Activated CD8-positive, alpha-beta T cell treated with anti-CD3 and anti-CD28 coated beads, Interleukin-2, amount 10 ng/mL, durations not matched to agents 7 days and 5 days (primary cell): ENCODE results near the gene GPR35. TPM values are rescaled to one million over a fixed set of nuclear protein-coding genes. Genes with fewer than 3 reads are reported as not detected.
A peak's percentile ranks its signal among the peaks of the same experiment; 100 is the strongest.

Experiments
- ATAC-seq: fragments of 150-1000 bp; cut with Tn5 transposase; one replicate; pipeline ENCODE4 v1.10.0; 2021; ENCODE audit warnings: moderate library complexity
- CTCF ChIA-PET: fragments of 350-600 bp; sonication (Branson Sonifier 250); formaldehyde crosslinking; loops from one replicate; lab custom pipeline; 2021; ENCODE audit warnings: antibody characterized with exemption; lab: Charles Lee
- POLR2A ChIA-PET: fragments of 350-600 bp; sonication (Branson Sonifier 250); formaldehyde crosslinking; loops from one replicate; lab custom pipeline; 2021; ENCODE audit warnings: antibody characterized with exemption; lab: Charles Lee
- DNase-seq: peaks from one replicate; pipeline ENCODE4 v3.0.0-alpha.2; 2020
- H3K27ac Mint-ChIP-seq: one replicate; pipeline ENCODE4 v1.8.0; 2021; ENCODE audit warnings: mild to moderate bottlenecking, mixed read lengths
- H3K27me3 Mint-ChIP-seq: one replicate; pipeline ENCODE4 v1.8.0; 2021; ENCODE audit warnings: low read depth, mixed read lengths
- H3K36me3 Mint-ChIP-seq: one replicate; pipeline ENCODE4 v1.8.0; 2021; ENCODE audit warnings: low read depth, mixed read lengths
- H3K4me1 Mint-ChIP-seq: one replicate; pipeline ENCODE4 v1.8.0; 2021; ENCODE audit warnings: low read depth, mixed read lengths
- H3K4me3 Mint-ChIP-seq: one replicate; pipeline ENCODE4 v1.8.0; 2021; ENCODE audit warnings: mild to moderate bottlenecking, mixed read lengths
- H3K9me3 Mint-ChIP-seq: one replicate; pipeline ENCODE4 v1.8.0; 2022; ENCODE audit warnings: mixed read lengths; ENCODE audit not compliant: insufficient read depth
- total RNA-seq, 2 experiments: library from RNA; stranded (reverse); gene quantifications; one replicate each; pipeline ENCODE4 v1.2.3, GENCODE V29; 2021

GPR35 gene
- total RNA-seq, 2 experiments from 2014 or later, result 21.6 to 23.8 TPM

DNA sequence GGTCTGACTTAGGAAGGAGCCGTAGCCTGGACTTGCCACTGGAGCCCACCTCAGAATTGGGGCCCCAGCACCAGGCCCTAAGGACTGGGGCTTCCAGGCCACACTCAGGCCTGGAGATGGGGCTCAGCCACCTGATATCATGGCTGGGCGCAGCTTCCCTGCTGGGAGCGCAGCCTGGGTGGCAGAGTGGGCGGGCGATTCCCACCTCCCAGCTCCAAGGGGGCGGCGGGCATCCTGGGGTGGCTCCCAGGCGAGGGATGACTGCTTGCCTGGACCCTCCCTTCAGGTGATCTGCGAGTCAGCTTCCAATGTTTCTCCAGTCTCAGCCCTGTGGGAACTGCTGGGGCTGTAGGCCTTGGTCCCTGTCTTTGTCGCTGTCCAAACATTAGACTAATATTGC, 20.1 kb downstream of the GPR35 start:
- H3K9me3 Mint-ChIP-seq, result no peaks in the 10 kb centered on the region
- peaks cover 12% of the 10 kb centered on the region for H3K4me1 Mint-ChIP-seq
- no peaks in the 10 kb centered on the region for H3K36me3 Mint-ChIP-seq
- no peak overlapping the region for H3K27ac Mint-ChIP-seq
- DNase-seq (peak; percentile 9), ATAC-seq (no peak)
- POLR2A ChIA-PET, result no interaction called here
- H3K27me3 Mint-ChIP-seq, result peaks cover 22% of the 10 kb centered on the region
- CTCF ChIA-PET, result no interaction called here
- H3K4me3 Mint-ChIP-seq, result no peak overlapping the region

DNA sequence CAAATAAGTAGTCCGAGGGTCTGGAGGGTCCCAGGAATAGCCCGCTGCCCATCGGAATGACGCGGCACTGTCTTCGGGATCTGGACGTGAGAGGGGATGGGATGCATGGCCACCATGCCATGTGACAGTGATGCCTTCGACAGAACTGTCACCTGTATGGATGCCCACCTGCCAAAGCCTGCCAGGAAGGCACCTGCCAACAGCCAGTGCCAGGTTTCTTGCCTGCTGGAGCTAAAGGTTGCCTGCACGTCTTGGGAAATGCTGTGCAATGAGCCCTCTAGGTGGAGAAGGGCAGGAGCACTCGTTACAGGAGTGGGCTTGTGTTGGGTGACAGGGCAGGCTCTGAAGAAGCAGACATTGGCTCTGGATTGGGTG, 20.5 kb downstream of the GPR35 start:
- Mint-ChIP-seq H3K27me3 (peaks cover 23% of the 10 kb centered on the region), H3K4me3 (no peak overlapping the region), H3K9me3 (no peaks in the 10 kb centered on the region), H3K27ac (peak overlapping the region; percentile 60), H3K36me3 (no peaks in the 10 kb centered on the region), H3K4me1 (peaks cover 12% of the 10 kb centered on the region)
- CTCF ChIA-PET, result interaction anchor here (1.6 kb wide), 1 partner anchor 132 kb away, joined by 5 read pairs; no protein-coding TSS in a partner anchor
- DNase-seq (peak; percentile 8), ATAC-seq (no peak)
- POLR2A ChIA-PET, result no interaction called here

DNA sequence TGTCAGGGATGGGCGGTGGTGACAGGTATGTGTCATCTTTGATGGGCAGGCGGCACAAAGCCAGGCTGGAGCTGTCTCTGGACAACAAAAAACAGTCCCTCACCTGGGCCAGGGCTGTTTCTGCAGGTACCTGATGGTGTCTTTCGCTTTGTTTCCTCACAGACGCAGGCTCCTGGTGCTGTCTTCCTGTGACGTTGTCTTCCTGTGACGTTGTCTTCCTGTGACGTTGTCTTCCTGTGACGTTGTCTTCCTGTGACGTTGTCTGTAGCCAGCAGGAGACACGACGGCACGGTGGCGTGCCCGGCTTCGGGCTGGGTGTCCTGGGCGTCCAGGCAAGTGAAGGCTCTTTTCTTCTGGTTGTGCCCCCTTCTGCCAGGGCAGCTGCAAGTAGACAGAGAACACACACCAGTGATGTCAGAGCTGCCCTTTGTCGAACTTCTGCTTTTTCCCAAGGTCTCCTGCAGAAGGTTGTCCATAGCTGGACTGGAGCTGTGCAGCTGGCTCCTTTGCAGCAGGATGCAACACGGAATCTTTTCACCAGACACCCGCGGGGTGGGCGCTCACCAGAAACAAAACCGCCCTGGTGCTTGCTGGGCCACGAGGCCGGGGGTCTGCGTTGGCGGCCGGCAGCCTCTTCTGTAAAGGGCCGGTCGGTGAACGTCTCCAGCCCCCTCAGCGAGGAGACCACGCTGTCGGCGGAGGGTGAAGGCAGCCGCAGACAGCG, 21.1 kb downstream of the GPR35 start:
- DNase-seq, result peak; percentile 49
- Mint-ChIP-seq H3K27ac (peak overlapping the region; percentile 60), H3K9me3 (no peaks in the 10 kb centered on the region), H3K36me3 (no peaks in the 10 kb centered on the region), H3K27me3 (peaks cover 23% of the 10 kb centered on the region), H3K4me3 (peak overlapping the region; percentile 3), H3K4me1 (peaks cover 12% of the 10 kb centered on the region)
- ATAC-seq, result no peak
- POLR2A ChIA-PET, result no interaction called here
- CTCF ChIA-PET, result interaction anchor here (1.6 kb wide), 1 partner anchor 132 kb away, joined by 5 read pairs; no protein-coding TSS in a partner anchor

DNA sequence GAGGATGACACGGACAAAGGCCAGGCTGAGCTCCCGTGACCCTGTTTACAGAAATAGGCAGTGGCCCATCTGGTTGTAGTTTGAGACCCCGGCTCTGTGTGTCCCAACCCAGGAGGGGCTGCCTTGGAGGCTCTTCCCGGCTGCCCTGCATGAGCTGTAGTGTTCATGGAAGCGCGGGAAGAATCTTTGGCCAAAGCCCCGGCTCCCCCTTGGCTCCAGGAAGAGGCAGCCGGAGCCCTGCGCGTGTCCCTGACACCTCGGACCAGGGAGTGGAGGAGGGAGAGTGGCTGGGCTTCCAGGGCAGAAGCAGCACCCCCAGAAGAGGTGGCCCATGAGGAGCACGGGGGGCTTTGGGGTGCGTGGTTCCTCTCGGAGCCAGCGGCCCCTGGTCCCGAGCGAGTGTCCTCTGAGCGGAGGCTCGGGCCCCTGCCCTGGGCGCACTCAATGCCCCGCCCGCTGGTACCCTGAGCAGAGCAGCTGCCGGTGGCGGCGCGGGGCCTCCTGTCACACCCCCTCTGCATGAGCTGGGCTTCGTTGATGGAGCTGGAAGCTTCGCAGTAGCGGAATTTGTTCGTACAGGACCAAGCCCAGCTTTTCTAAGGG, 21.7 kb downstream of the GPR35 start:
- Mint-ChIP-seq H3K36me3 (no peaks in the 10 kb centered on the region), H3K4me1 (peaks cover 12% of the 10 kb centered on the region), H3K9me3 (no peaks in the 10 kb centered on the region), H3K27ac (no peak overlapping the region), H3K27me3 (peaks cover 29% of the 10 kb centered on the region), H3K4me3 (no peak overlapping the region)
- no peak for DNase-seq
- ChIA-PET CTCF (interaction anchor here (1.6 kb wide), 1 partner anchor 133 kb away, joined by 5 read pairs; no protein-coding TSS in a partner anchor), POLR2A (no interaction called here)
- ATAC-seq, result no peak

DNA sequence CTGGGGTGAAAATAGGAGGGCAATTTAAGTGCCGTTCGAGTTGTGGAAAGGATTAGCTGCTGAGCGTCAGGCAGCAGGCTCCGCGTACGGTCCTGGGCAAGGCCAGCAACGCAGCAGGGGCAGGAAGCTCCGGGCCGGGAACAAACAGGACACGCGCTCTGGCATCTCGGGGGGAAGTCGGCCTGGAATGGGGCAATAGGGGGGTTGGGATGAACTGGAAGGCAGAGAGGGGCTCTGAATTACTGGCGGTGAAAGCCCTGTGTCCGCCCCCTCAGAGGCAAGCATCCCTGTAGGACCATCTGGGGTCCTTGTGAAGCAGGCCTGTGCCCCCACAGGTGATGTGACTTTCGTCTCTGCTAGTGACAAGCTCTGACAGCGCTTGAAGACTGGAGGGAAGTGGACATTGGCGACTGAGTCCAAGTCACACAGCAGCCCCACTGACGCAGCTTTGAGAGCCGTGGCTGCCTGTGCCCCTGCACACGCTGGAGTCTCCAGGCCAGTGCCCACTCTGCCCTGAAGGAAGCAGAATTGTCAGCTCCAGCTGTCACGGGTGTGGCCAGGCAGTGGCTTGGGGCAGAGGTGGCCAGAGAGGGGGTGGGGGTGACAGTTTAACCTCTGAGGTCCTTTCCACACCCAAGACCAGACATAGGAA, 22.3 kb downstream of the GPR35 start:
- POLR2A ChIA-PET, result no interaction called here
- CTCF ChIA-PET, result no interaction called here
- Mint-ChIP-seq H3K4me1 (peaks cover 12% of the 10 kb centered on the region), H3K9me3 (no peaks in the 10 kb centered on the region), H3K27me3 (peaks cover 33% of the 10 kb centered on the region), H3K36me3 (no peaks in the 10 kb centered on the region), H3K4me3 (no peak overlapping the region), H3K27ac (no peak overlapping the region)
- no peak for ATAC-seq
- DNase-seq, result peak; percentile 15

DNA sequence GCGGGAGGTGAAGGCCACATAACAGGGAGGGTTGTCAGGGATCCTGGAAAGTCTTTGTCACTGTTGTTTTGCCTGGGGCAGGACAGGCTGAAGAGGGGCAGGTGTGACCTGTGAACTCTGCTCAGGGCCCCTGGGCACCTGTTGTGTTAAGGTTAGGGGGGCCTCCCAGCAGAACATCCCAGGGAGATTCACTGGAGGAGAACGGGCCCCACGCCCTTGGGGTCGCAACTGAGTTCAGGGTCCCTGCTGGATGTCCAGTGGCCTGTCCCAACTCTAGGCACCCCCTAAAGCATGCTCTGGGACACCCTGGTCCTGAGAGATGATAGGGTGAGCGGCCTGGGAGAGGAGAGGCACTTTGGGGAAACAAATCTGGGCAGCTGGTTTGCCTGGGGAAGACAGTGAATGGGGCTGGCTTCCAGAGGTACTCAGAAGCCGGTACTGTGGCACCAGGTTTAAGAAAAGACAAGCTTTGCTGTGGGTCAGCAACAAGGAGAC, 22.9 kb downstream of the GPR35 start:
- H3K27me3 Mint-ChIP-seq, result peaks cover 34% of the 10 kb centered on the region
- CTCF ChIA-PET, result no interaction called here
- peak; percentile 13 for DNase-seq
- no peak overlapping the region for H3K27ac Mint-ChIP-seq
- peaks cover 12% of the 10 kb centered on the region for H3K4me1 Mint-ChIP-seq
- no peak overlapping the region for H3K4me3 Mint-ChIP-seq
- POLR2A ChIA-PET, result no interaction called here
- no peaks in the 10 kb centered on the region for H3K9me3 Mint-ChIP-seq
- ATAC-seq, result no peak
- H3K36me3 Mint-ChIP-seq, result no peaks in the 10 kb centered on the region

DNA sequence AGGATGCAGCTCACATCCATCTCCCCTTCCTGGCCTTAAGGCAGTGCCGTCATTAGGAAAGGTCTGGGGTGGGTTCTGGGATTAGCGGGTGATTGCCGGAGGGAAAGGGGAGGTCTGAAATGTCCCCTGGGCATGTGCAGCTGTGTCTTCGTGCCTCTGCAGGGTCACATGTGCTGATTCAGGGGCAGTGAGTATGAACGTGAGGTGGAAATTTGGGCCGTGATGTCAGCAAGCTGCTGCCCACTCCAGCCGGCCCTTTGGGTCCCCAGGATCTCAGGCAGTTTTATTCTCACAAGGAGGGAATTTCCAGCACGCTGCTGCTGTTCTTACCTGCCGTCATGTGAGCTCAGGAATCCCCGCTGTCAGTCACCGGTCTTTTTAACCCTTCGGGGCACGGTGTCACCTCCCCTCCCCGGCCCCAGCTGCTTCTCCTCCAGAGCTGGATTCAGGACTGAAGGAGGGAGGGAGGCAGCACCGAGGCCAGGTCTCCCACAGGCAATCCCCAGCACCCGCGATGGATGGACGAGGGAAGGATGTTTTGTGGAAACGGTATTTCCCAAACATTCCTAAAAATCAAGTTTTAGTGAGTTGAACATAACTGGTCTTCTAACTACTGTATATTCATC, 23.5 kb downstream of the GPR35 start:
- no peak for ATAC-seq
- Mint-ChIP-seq H3K4me3 (no peak overlapping the region), H3K27me3 (peaks cover 34% of the 10 kb centered on the region), H3K9me3 (no peaks in the 10 kb centered on the region), H3K36me3 (no peaks in the 10 kb centered on the region), H3K27ac (no peak overlapping the region), H3K4me1 (peaks cover 12% of the 10 kb centered on the region)
- ChIA-PET CTCF (interaction anchor here (0.8 kb wide), 1 partner anchor 135 kb away, joined by 3 read pairs; no protein-coding TSS in a partner anchor), POLR2A (no interaction called here)
- DNase-seq, result peak; percentile 19

DNA sequence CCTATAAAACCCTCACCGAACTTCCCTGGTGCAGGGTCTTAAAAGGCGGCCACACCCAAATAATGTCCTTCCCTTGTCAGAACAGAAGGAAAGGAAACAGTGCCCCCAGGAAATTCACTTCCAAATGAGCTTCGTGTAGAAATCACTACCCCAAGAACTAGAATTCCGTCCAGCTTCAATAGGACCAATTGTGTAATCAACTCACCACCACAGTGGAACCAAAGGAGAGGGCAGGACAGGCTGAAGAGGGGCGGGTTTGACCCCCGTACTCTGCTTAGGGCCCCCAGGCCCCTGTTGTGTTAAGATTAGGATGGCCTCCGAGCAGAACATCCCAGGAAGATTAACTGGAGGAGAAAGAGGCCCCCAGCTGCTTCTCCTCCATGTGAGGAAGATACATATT, 24.1 kb downstream of the GPR35 start:
- Mint-ChIP-seq H3K9me3 (no peaks in the 10 kb centered on the region), H3K27ac (no peak overlapping the region), H3K27me3 (peaks cover 36% of the 10 kb centered on the region), H3K4me3 (no peak overlapping the region), H3K36me3 (no peaks in the 10 kb centered on the region), H3K4me1 (peaks cover 12% of the 10 kb centered on the region)
- DNase-seq (peak; percentile 11), ATAC-seq (no peak)
- ChIA-PET POLR2A (no interaction called here), CTCF (interaction anchor here (0.8 kb wide), 1 partner anchor 135 kb away, joined by 3 read pairs; no protein-coding TSS in a partner anchor)

DNA sequence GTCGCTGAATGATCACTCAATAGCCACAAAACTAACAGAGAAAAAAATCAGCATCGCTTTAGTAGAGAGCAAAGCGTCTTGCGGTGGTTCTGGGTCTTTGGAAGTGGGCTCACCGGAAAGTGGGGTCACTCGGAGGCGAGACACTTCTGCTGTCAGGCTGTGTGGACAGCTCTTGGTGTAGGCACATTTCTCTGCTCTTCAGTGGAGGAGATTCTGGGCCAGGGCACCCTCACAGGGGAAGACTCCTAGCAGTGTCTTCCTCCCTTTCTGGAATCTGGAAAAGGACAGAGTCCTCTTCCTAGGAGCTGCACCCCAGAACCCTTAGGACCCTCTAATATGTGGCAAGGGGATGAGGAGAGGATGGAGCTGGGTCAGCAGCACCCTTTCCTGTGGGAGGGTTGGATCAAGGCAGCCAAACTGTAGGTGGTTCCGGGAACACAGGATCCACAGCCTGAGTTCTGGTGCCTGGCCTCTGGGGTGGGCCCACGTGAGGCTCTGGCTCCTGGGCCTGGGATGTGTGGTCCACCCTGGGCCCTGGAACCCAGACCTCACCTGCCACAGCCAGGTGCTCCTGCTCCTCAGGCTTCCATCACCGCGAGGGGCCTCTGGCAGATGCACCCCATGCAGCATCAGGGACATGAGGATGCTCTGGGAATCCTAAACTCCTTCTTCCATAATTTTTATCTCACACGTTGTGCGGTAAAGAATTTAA, 25.1 kb downstream of the GPR35 start:
- DNase-seq (peak; percentile 19), ATAC-seq (no peak)
- H3K9me3 Mint-ChIP-seq, result no peaks in the 10 kb centered on the region
- no peak overlapping the region for H3K4me3 Mint-ChIP-seq
- H3K27ac Mint-ChIP-seq, result no peak overlapping the region
- H3K27me3 Mint-ChIP-seq, result peaks cover 47% of the 10 kb centered on the region
- H3K36me3 Mint-ChIP-seq, result no peaks in the 10 kb centered on the region
- POLR2A ChIA-PET, result no interaction called here
- CTCF ChIA-PET, result no interaction called here
- peaks cover 15% of the 10 kb centered on the region for H3K4me1 Mint-ChIP-seq

DNA sequence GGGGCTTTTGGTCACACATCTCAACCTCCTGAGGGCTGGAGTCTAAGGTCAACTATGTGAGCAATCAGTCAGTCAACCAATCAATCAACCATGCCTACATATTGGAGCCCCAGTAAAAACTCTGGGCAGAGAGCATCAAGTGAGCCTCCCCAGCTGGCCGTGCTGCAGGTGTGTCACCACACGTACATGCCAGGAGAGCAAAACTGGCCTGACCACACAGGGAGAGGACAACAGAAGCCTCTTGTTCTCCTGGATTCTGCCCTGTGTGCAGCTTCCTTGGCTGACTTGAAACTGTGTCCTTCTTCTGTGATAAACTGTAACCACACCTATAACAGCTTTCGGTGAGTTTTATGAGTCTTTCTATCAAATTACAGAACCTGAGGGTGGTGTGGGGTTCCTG, 25.9 kb downstream of the GPR35 start:
- DNase-seq, result no peak
- no peak for ATAC-seq
- ChIA-PET POLR2A (no interaction called here), CTCF (interaction anchor here (1.0 kb wide), 1 partner anchor 137 kb away, joined by 3 read pairs; no protein-coding TSS in a partner anchor)
- peaks cover 48% of the 10 kb centered on the region for H3K27me3 Mint-ChIP-seq
- no peaks in the 10 kb centered on the region for H3K36me3 Mint-ChIP-seq
- no peaks in the 10 kb centered on the region for H3K9me3 Mint-ChIP-seq
- no peak overlapping the region for H3K4me3 Mint-ChIP-seq
- H3K4me1 Mint-ChIP-seq, result peaks cover 17% of the 10 kb centered on the region
- H3K27ac Mint-ChIP-seq, result no peak overlapping the region
